Heart left ventricle (tissue), 16 donors: ENCODE data around the gene NR4A1. TPM values are rescaled to one million over a fixed set of nuclear protein-coding genes. Genes with fewer than 3 reads are reported as not detected.

Source experiments
- ATAC-seq, 4 donors: fragments of 200-7000 bp; cut with Tn5 transposase; one replicate each; pipeline ENCODE4 v1.9.1; 2020 to 2022; ENCODE audit warnings: moderate library complexity in 4 of 4, mild to moderate bottlenecking in 3 of 4, moderate number of reproducible peaks in 1 of 4
- DNase-seq, 5 donors: peaks; one replicate each; pipeline ENCODE4 v3.0.0-alpha.2; 2020
- H3K27ac ChIP-seq, 12 donors: fragments of 200-600 bp; sonication (generic) in 4 of 12; one replicate each; pipeline versions ENCODE4 v1.5.0 to v1.8.0; 2016 to 2022; ENCODE audit warnings: mild to moderate bottlenecking in 2 of 12
- H3K27me3 ChIP-seq, 9 donors: fragments of 200-600 bp; sonication (generic) in 2 of 9; one replicate each; pipeline versions ENCODE4 v1.5.1 to v1.8.0; 2016 to 2022; ENCODE audit warnings: mild to moderate bottlenecking in 3 of 9
- H3K36me3 ChIP-seq, 9 donors: fragments of 200-600 bp; sonication (generic) in 2 of 9; one replicate each; pipeline versions ENCODE4 v1.5.0 to v1.8.0; 2018 to 2022; ENCODE audit warnings: mild to moderate bottlenecking in 2 of 9
- H3K4me1 ChIP-seq, 12 donors: fragments of 200-600 bp; sonication (generic) in 4 of 12; one replicate each; pipeline versions ENCODE4 v1.5.0 to v1.8.0; 2016 to 2022; ENCODE audit warnings: mild to moderate bottlenecking in 3 of 12
- H3K4me3 ChIP-seq, 12 donors: fragments of 200-600 bp; sonication (generic) in 4 of 12; one replicate each; pipeline versions ENCODE4 v1.5.0 to v1.8.0; 2017 to 2022; ENCODE audit warnings: mild to moderate bottlenecking in 9 of 12, moderate library complexity in 4 of 12
- H3K9me3 ChIP-seq, 12 donors: fragments of 200-600 bp; sonication (generic) in 4 of 12; one replicate each; pipeline versions ENCODE4 v1.5.0 to v1.8.0; 2016 to 2022; ENCODE audit warnings: mild to moderate bottlenecking in 1 of 12
- POLR2A ChIP-seq, 2 donors: fragments of 450-650 bp; IDR thresholded peaks; one replicate each; pipeline ENCODE4 v1.6.1; 2017; ENCODE audit warnings: antibody characterized with exemption in 2 of 2, mild to moderate bottlenecking in 2 of 2, moderate library complexity in 2 of 2
- WGBS, 4 donors: extraction: QIAGEN DNeasy Blood & Tissue Kit in 2 of 4; methylation state at CpG; one replicate each; pipeline versions ENCODE4 v1.1.5 to v1.1.7; 2013 to 2018; 5-methylcytosine and 5-hydroxymethylcytosine counted together
- intact Hi-C, 10 donors: fragments of 100-400 bp; cut with DNase I; formaldehyde crosslinking; loops; one replicate each; pipeline versions ENCODE4 v1.11.1 to v1.14.2; 2022
- polyA plus RNA-seq, 2 donors: library from polyadenylated mRNA; stranded (reverse); fragments of 200-250 nt; gene quantifications; one replicate each; pipeline ENCODE4 v1.2.3, GENCODE V29; 2013
- total RNA-seq, 9 donors: library from RNA; depleted of rRNA in 2 of 9; stranded (reverse); fragments of >200 nt in 2 of 9; fragmentation: NEBNext Ultra II Directional in 3 of 9; extraction: Animal tissue kit (Norgen Biotek cat#: 25700) in 3 of 9; gene quantifications; one replicate each; pipeline versions ENCODE4 v1.1.0 to v1.2.4, GENCODE V29; 2016 to 2023
- TF ChIP-seq, protein P1 (sequence below), 12 donors: fragments of 200-600 bp; sonication (generic) in 4 of 12; IDR thresholded peaks; one replicate each; pipeline versions ENCODE4 v1.5.0 to v1.8.0; 2018 to 2022; ENCODE audit warnings: antibody characterized with exemption in 12 of 12, mild to moderate bottlenecking in 5 of 12
- donor health status: ischemic (EF 13 %, LVEDD 7.1; RV severe dilation, severe dysfunction).
- donor health status: healthy with polysubstance abuse.
- donor health status: DM: no; HTN: yes; CAD: no.
- donor health status: DM: no; HTN: no; CAD: no.
- donor health status: ischemic (EF 25% LVEDD 6.9; RV normal size, moderate dysfunction).
- donor health status: ischemic (EF 25% LVEDD 5.7; RV mildly dilated, moderate dysfunction).
- donor health status: healthy.
- donor health status: DM: yes; HTN: yes; CAD: no.
- donor health status: ischemic (EF 35%, LVEDD 5.7; RV mildly dilated, moderate dysfunction).
- donor health status: nonischemic (EF 11% LVEDD 7.7; RV severe dilation, severe dysfunction).
- donor health status: DM: yes; HTN: yes; CAD: no.
- donor health status: PGD.
- donor health status: ischemic (EF 29% LVEDD 5.4; RV normal size, mild dysfunction).
- donor health status: nonischemic (EF 23%, LVEDD 6.1; RV moderate dilation, normal function).

Gene NR4A1
- total and polyA plus RNA-seq, 11 donors: 22.0 to 140 (median 46.0) TPM

DNA sequence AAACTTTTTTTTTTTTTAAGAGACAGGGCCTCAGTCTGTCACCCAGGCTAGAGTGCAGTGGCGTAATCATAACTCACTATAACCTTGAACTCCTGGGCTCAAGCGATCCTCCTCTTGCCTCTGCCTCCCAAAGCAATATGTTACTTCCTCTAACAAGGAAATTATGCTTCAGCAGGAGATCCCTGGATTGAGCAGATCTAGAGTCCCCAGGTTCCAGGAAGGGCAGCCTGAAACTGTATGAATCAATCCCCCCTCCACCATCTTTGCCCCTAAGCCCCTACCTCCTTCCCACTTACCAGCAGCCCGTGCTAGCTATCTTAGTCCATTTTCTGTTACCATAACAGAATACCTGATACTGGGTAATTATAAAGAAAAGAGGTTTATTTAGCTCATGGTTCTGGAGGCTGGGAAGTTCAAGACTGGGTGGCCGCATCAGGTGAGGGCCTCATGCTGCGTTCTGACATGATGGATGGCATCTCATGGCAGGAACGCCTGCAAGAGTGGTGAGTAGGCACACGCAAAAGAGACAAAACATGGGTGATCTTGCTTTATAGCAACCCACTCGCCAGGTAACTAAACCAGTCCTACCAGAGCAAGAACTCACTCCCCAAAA is 39.5 kb upstream of the NR4A1 start:
- Histone ChIP-seq H3K4me1 (peaks cover 0 to 45% (median 28%) of the 10 kb centered on the region in 12 donors), H3K27ac (peak overlapping the region in 8 of 12 donors; percentile 85 to 98 (median 90))
- WGBS, 4 donors: 95 to 98% (median 96%) methylated on average over 8 of the region's 8 CpGs

DNA sequence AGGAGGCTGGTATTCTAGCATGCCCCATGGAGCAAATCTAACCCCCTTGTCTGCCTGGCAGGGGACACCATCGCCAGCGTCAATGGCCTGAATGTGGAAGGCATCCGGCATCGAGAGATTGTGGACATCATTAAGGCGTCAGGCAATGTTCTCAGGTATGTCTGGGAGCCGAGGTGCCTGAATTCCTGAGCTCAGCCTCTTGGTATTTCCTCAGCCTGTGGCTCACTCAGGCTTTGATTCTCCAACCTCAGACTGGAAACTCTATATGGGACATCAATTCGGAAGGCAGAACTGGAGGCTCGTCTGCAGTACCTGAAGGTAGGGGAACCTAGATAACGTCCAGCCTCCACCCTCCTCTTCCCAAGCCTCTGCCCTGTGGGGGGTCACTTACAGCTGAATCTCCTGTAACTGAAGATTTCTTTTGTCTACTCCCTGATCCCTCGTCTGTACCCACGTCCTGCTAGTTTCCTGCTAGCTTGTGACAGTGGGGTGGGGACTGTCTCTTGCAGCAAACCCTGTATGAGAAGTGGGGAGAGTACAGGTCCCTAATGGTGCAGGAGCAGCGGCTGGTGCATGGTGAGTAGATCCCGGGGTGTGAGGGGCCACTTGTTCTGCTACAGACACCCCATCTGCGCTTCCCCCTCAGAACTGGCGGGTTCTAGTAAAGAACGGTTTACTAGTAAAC is 37.5 kb upstream of the NR4A1 start:
- DNase-seq (no peak), ATAC-seq (no peak)
- peaks cover 0 to 8% (median 0%) of the 10 kb centered on the region in 9 donors for H3K27me3 ChIP-seq
- H3K36me3 ChIP-seq: peaks cover 0 to 56% (median 36%) of the 10 kb centered on the region in 9 donors
- H3K4me1 ChIP-seq: peaks cover 0 to 33% (median 23%) of the 10 kb centered on the region in 12 donors
- TF ChIP-seq POLR2A (IDR thresholded peaks at IDR 0.05): no peak
- TF ChIP-seq, protein P1, sequence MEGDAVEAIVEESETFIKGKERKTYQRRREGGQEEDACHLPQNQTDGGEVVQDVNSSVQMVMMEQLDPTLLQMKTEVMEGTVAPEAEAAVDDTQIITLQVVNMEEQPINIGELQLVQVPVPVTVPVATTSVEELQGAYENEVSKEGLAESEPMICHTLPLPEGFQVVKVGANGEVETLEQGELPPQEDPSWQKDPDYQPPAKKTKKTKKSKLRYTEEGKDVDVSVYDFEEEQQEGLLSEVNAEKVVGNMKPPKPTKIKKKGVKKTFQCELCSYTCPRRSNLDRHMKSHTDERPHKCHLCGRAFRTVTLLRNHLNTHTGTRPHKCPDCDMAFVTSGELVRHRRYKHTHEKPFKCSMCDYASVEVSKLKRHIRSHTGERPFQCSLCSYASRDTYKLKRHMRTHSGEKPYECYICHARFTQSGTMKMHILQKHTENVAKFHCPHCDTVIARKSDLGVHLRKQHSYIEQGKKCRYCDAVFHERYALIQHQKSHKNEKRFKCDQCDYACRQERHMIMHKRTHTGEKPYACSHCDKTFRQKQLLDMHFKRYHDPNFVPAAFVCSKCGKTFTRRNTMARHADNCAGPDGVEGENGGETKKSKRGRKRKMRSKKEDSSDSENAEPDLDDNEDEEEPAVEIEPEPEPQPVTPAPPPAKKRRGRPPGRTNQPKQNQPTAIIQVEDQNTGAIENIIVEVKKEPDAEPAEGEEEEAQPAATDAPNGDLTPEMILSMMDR (IDR thresholded peaks at IDR 0.05): no peak
- whole genome bisulfite sequencing, 4 donors: 90 to 94% (median 92%) methylated on average over 15 to 16 of the region's 16 CpGs
- H3K9me3 ChIP-seq: no peaks in the 10 kb centered on the region
- H3K4me3 ChIP-seq: no peak overlapping the region
- intact Hi-C loops: no loop called here
- no peak overlapping the region for H3K27ac ChIP-seq

More for the DNA sequence above, 39.5 kb upstream of the NR4A1 start:
- intact Hi-C loops: no loop called here
- Histone ChIP-seq H3K36me3 (peaks cover 0 to 59% (median 36%) of the 10 kb centered on the region in 9 donors), H3K4me3 (no peak overlapping the region), H3K9me3 (no peaks in the 10 kb centered on the region), H3K27me3 (peaks cover 0 to 16% (median 0%) of the 10 kb centered on the region in 9 donors)
- DNase-seq (peak in 1 of 5 donors; percentile 11), ATAC-seq (no peak)
- TF ChIP-seq, protein P1 (IDR thresholded peaks at IDR 0.05): no peak
- no peak for TF ChIP-seq POLR2A (IDR thresholded peaks at IDR 0.05)

DNA sequence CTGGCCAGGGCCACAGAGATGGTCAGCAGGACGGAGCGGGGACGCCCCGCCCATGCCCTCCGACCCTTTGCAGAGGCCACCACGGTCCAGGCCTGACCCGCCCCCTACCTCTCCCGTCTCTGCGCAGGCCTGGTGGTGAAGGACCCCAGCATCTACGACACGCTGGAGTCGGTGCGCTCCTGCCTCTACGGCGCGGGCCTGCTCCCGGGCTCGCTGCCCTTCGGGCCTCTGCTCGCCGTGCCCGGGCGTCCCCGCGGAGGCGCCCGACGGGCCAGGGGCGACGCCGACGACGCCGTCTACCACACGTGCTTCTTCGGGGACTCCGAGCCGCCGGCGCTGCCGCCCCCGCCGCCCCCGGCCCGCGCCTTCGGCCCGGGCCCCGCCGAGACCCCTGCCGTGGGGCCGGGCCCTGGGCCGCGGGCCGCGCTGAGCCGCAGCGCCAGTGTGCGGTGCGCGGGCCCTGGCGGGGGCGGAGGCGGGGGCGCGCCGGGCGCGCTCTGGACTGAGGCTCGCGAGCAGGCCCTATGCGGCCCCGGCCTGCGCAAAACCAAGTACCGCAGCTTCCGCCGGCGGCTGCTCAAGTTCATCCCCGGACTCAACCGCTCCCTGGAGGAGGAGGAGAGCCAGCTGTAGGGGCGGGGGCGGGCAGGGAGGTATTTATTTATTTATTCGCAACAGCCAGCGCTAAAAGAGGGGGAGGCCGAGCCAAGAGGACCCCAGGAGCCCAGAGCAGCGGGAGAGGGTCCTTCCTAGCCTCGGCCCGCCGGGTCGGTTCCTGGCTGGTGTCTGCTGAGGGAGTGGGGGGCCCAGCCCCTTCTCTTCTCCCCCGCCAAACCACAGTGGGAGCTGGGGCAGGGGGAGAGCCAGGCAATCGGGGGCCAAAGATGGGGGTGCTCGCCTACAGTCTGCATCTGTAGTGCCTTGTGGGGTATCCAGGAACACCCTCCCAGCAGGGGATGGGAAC is 36.4 kb upstream of the NR4A1 start:
- no peak for ATAC-seq
- H3K36me3 ChIP-seq: peaks cover 0 to 50% (median 36%) of the 10 kb centered on the region in 9 donors
- H3K4me1 ChIP-seq: peaks cover 0 to 23% (median 16%) of the 10 kb centered on the region in 12 donors
- WGBS, 4 donors: 54 to 63% (median 60%) methylated on average over 39 to 93 of the region's 93 CpGs
- TF ChIP-seq POLR2A (IDR thresholded peaks at IDR 0.05): no peak
- TF ChIP-seq, protein P1 (IDR thresholded peaks at IDR 0.05): no peak
- DNase-seq: no peak
- peaks cover 0 to 8% (median 0%) of the 10 kb centered on the region in 9 donors for H3K27me3 ChIP-seq
- intact Hi-C loops: no loop called here
- no peak overlapping the region for H3K27ac ChIP-seq
- no peaks in the 10 kb centered on the region for H3K9me3 ChIP-seq
- H3K4me3 ChIP-seq: peak overlapping the region in 1 of 12 donors; percentile 5
